Caco-2 (cell line): Measurements from ENCODE around the gene PIGS. TPM values are rescaled to one million over a fixed set of nuclear protein-coding genes. Genes with fewer than 3 reads are reported as not detected.

Source experiments
- BruUV-seq: library from RNA; stranded (reverse); fragments of 400-500 nt; replicated peaks from 2 replicates; lab custom pipeline; 2021; lab: Mats Ljungman, UMichigan
- CTCF ChIA-PET: fragments of 300-600 bp; sonication (Branson Sonifier 250); formaldehyde crosslinking; loops from one replicate; lab custom pipeline; 2022; ENCODE audit warnings: antibody characterized with exemption; lab: Charles Lee
- POLR2A ChIA-PET: fragments of 300-600 bp; sonication (Branson Sonifier 250); formaldehyde crosslinking; loops from one replicate; lab custom pipeline; 2022; ENCODE audit warnings: antibody characterized with exemption; lab: Charles Lee
- DNase-seq, 2 experiments: peaks; one replicate each; pipeline versions ENCODE4 v3.0.0 to v3.0.0-alpha.2; 2020 to 2022
- H3K27me3 ChIP-seq: replicated peaks from 2 replicates; pipeline ENCODE4 v1.6.0; 2011; ENCODE audit warnings: low read length; ENCODE audit not compliant: control insufficient read depth, insufficient read depth
- H3K36me3 ChIP-seq: 2 replicates; pipeline ENCODE4 v1.5.1; 2011; ENCODE audit warnings: low read length; ENCODE audit not compliant: control insufficient read depth, insufficient read depth
- H3K4me1 ChIP-seq: fragments of 250-450 bp; sonication (Bioruptor Pico); 2 replicates; pipeline ENCODE4 v1.5.1; 2020; ENCODE audit warnings: mild to moderate bottlenecking
- H3K4me3 ChIP-seq: 2 replicates; pipeline ENCODE4 v1.5.1; 2011; ENCODE audit warnings: low read depth, mild to moderate bottlenecking, control low read depth, low read length
- H3K9me3 ChIP-seq: fragments of 250-450 bp; sonication (Bioruptor Pico); 2 replicates; pipeline ENCODE4 v1.5.1; 2020; ENCODE audit warnings: mild to moderate bottlenecking, moderate library complexity
- H3K27ac Mint-ChIP-seq: one replicate; pipeline ENCODE4 v1.8.0; 2022; ENCODE audit warnings: mixed read lengths; ENCODE audit not compliant: unreplicated experiment
- H3K27me3 Mint-ChIP-seq: one replicate; pipeline ENCODE4 v1.8.0; 2022; ENCODE audit warnings: mixed read lengths; ENCODE audit not compliant: insufficient read depth, unreplicated experiment
- H3K36me3 Mint-ChIP-seq: one replicate; pipeline ENCODE4 v1.8.0; 2022; ENCODE audit warnings: mild to moderate bottlenecking, mixed read lengths; ENCODE audit not compliant: insufficient read depth, unreplicated experiment
- H3K4me1 Mint-ChIP-seq: one replicate; pipeline ENCODE4 v1.8.0; 2022; ENCODE audit warnings: low read depth, mixed read lengths; ENCODE audit not compliant: unreplicated experiment
- H3K4me3 Mint-ChIP-seq: one replicate; pipeline ENCODE4 v1.8.0; 2022; ENCODE audit warnings: mild to moderate bottlenecking, moderate library complexity, mixed read lengths; ENCODE audit not compliant: unreplicated experiment
- H3K9me3 Mint-ChIP-seq: one replicate; pipeline ENCODE4 v1.8.0; 2022; ENCODE audit warnings: mixed read lengths; ENCODE audit not compliant: unreplicated experiment
- intact Hi-C: fragments of 100-400 bp; cut with micrococcal nuclease; formaldehyde crosslinking; loops from one replicate; pipeline ENCODE4 v1.10.0; 2022; ENCODE audit not compliant: unreplicated experiment
- total RNA-seq: library from RNA; stranded (reverse); gene quantifications from 2 replicates; pipeline ENCODE4 v1.2.3, GENCODE V29; 2022
- TF ChIP-seq, protein P1 (sequence below), 2 experiments: fragments of 200-600 bp in 1 of 2; IDR thresholded peaks; 1 replicate in 1 of 2; 2 replicates in 1 of 2; pipeline versions ENCODE4 v1.5.1 to v1.8.0; 2011 to 2022; ENCODE audit warnings: antibody characterized with exemption in 1 of 2, control low read depth in 1 of 2, inconsistent platforms in 1 of 2, low read depth in 1 of 2, low read length in 1 of 2, mild to moderate bottlenecking in 1 of 2, moderate library complexity in 1 of 2; ENCODE audit not compliant: insufficient read depth in 1 of 2, severe bottlenecking in 1 of 2, unreplicated experiment in 1 of 2

Gene PIGS
- total RNA-seq, 1 experiment from 2014 or later, result 99.6 TPM

- Histone ChIP-seq H3K27me3 (no peaks in the 10 kb centered on the region), H3K4me1 (peaks cover 28% of the 10 kb centered on the region), H3K36me3 (no peaks in the 10 kb centered on the region; the same call in 1 of the 2 replicates), H3K4me3 (no peak overlapping the region), H3K9me3 (no peaks in the 10 kb centered on the region)
- H3K36me3 Mint-ChIP-seq, result peaks cover 26% of the 10 kb centered on the region
- no peaks in the 10 kb centered on the region for H3K9me3 Mint-ChIP-seq
- no peak for DNase-seq
- intact Hi-C loops, result loop anchor here (2.0 to 10.0 kb wide), 4 partner anchors 55 to 185 kb away; partner anchors contain the start of gene SEBOX
- TF ChIP-seq, protein P1, sequence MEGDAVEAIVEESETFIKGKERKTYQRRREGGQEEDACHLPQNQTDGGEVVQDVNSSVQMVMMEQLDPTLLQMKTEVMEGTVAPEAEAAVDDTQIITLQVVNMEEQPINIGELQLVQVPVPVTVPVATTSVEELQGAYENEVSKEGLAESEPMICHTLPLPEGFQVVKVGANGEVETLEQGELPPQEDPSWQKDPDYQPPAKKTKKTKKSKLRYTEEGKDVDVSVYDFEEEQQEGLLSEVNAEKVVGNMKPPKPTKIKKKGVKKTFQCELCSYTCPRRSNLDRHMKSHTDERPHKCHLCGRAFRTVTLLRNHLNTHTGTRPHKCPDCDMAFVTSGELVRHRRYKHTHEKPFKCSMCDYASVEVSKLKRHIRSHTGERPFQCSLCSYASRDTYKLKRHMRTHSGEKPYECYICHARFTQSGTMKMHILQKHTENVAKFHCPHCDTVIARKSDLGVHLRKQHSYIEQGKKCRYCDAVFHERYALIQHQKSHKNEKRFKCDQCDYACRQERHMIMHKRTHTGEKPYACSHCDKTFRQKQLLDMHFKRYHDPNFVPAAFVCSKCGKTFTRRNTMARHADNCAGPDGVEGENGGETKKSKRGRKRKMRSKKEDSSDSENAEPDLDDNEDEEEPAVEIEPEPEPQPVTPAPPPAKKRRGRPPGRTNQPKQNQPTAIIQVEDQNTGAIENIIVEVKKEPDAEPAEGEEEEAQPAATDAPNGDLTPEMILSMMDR (IDR thresholded peaks at IDR 0.05; ENCODE audit: insufficient read depth in 1 of 2, low read depth in 1 of 2, low read length in 1 of 2, severe bottlenecking in 1 of 2, unreplicated experiment in 1 of 2), result no peak
- ChIA-PET CTCF (interaction anchor here (0.5 to 1.5 kb wide), 4 partner anchors 22 to 174 kb away, joined by 3 to 7 read pairs (median 4); partner anchors contain the start of gene PIGS), POLR2A (no interaction called here)
- H3K4me3 Mint-ChIP-seq, result no peak overlapping the region
- peaks cover 33% of the 10 kb centered on the region for H3K4me1 Mint-ChIP-seq
- no peaks in the 10 kb centered on the region for H3K27me3 Mint-ChIP-seq
- BruUV-seq, result no TSS peak
- no peak overlapping the region for H3K27ac Mint-ChIP-seq
These were observed 21.8 kb downstream of the PIGS start for GRCh38 chr17:28549236-28550132.

- CTCF ChIA-PET, result interaction anchor here (1.1 to 1.5 kb wide), 3 partner anchors 23 to 64 kb away, joined by 3 to 6 read pairs (median 3); partner anchors contain the start of gene PIGS
- no peak overlapping the region for H3K4me3 Mint-ChIP-seq
- no peaks in the 10 kb centered on the region for H3K27me3 Mint-ChIP-seq
- no peak for DNase-seq
- intact Hi-C loops, result loop anchor here (2.0 to 10.0 kb wide), 4 partner anchors 54 to 184 kb away; partner anchors contain the start of gene SEBOX
- H3K9me3 Mint-ChIP-seq, result no peaks in the 10 kb centered on the region
- H3K4me1 Mint-ChIP-seq, result peaks cover 28% of the 10 kb centered on the region
- H3K27me3 ChIP-seq, result no peaks in the 10 kb centered on the region
- H3K27ac Mint-ChIP-seq, result no peak overlapping the region
- no TSS peak for BruUV-seq
- no peak overlapping the region for H3K4me3 ChIP-seq
- peaks cover 23% of the 10 kb centered on the region for H3K36me3 Mint-ChIP-seq
- H3K36me3 ChIP-seq, result no peaks in the 10 kb centered on the region; the same call in 1 of the 2 replicates
- no peaks in the 10 kb centered on the region for H3K9me3 ChIP-seq
- POLR2A ChIA-PET, result no interaction called here
- H3K4me1 ChIP-seq, result peaks cover 26% of the 10 kb centered on the region
- TF ChIP-seq, protein P1 (IDR thresholded peaks at IDR 0.05; ENCODE audit: insufficient read depth in 1 of 2, low read depth in 1 of 2, low read length in 1 of 2, severe bottlenecking in 1 of 2, unreplicated experiment in 1 of 2), result no peak
These were observed 22.8 kb downstream of the PIGS start for GRCh38 chr17:28548417-28549130.
